ENCODE data around the gene CCL17. TPM values are rescaled to one million over a fixed set of nuclear protein-coding genes. Genes with fewer than 3 reads are reported as not detected.

CCL17 gene
- polyA plus RNA-seq (2011; rRNA removed): not detected in 2 replicates
- not detected in 2 replicates for polyA minus RNA-seq (2011; rRNA and poly(A)+ RNA removed)

DNA sequence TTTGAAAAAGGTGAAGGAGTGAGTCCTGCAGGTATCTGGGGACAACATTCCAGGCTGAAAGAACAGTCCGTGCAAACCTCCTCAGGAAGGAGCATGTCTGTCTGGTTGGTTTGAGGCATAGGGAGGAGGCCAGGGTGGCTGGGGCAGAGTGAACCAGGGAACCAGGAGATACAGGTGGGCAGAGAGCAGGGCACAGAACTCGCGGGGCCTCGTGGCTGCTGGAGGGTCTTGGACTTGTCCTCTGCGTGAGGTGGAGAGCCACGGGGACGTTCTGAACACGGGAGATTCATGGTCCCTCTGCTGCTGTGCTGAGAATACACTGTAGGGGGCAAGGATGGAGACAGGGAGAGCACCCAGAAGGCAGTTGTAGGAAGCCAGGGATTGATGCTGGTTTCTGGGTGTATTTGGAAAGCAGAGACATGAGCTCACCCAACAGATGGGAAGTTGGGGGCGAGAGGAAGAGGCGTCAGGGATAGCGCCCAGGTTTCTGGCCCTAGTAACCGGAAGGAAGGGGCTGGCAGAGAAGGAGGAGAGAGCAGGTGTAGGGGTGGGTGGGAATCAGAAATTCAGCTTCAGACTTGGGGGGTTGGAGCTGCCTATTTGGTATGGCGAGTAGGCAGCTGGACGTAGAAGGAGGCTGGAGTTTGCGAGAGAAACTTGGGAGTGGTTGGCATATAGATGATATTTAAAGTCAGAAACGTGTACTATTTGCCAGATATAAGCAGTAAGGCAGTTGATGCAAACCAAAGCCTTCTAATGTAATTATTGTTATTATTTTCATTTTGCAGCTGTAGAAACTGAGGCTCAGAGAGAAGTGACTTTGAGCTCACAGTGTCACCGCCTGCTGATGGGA is at the start of gene CCL17:
Gene CCL17 (plus strand): TSS at position 803 of the 853 bp plus-strand sequence. CDS start 9,166 bp downstream, outside the sequence.
- TF ChIP-seq, protein P1, sequence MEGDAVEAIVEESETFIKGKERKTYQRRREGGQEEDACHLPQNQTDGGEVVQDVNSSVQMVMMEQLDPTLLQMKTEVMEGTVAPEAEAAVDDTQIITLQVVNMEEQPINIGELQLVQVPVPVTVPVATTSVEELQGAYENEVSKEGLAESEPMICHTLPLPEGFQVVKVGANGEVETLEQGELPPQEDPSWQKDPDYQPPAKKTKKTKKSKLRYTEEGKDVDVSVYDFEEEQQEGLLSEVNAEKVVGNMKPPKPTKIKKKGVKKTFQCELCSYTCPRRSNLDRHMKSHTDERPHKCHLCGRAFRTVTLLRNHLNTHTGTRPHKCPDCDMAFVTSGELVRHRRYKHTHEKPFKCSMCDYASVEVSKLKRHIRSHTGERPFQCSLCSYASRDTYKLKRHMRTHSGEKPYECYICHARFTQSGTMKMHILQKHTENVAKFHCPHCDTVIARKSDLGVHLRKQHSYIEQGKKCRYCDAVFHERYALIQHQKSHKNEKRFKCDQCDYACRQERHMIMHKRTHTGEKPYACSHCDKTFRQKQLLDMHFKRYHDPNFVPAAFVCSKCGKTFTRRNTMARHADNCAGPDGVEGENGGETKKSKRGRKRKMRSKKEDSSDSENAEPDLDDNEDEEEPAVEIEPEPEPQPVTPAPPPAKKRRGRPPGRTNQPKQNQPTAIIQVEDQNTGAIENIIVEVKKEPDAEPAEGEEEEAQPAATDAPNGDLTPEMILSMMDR (IDR thresholded peaks at IDR 0.05; ENCODE audit: low read depth, low read length): no peak
- POLR2A ChIA-PET: interaction anchor here (0.6 kb wide), 1 partner anchor 83 kb away, joined by 4 read pairs; no protein-coding TSS in a partner anchor
- Histone ChIP-seq H3K27ac (ENCODE audit: low read depth, low read length) (no peak within 1 kb of the TSS), H3K4me3 (ENCODE audit: low read depth, low read length) (no peak within 1 kb of the TSS), H3K27me3 (ENCODE audit: control insufficient read depth, insufficient read depth, low read length) (peaks cover 48% of the 10 kb centered on the region), H3K9me3 (ENCODE audit: control insufficient read depth, insufficient read depth, low read length) (no peaks in the 10 kb centered on the region)
- no peak for DNase-seq (ENCODE audit: low read depth, low spot score)
- CTCF ChIA-PET: interaction anchor here (1.5 kb wide), 1 partner anchor 14 kb away, joined by 13 read pairs; no protein-coding TSS in a partner anchor

DNA sequence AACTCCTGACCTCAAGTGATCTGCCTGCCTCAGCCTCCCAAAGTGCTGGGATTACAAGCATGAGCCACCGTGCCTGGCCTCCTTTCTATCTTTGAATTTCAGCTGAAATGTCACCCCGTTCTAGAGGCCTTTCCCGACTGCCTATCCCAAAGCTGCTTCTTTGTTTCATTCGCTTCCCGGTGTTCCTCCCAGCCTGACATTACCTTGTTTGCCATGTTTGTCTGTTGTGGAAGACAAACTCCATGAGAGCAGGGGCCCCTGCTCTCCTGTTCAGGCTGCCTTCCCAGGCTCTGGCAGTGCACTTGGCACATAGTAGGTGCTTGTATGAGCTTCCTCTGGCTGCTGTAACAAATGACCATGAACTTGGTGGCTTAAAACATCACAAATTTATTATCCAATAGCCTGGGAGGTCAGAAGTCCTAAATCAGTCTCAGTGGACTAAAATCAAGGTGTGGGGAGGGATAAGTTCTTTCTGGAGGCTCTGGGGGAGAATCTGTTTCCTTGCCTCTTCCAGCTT is 48.6 kb upstream of the CCL17 start:
- TF ChIP-seq, protein P1 (IDR thresholded peaks at IDR 0.05; ENCODE audit: low read depth, low read length): no peak
- no peak for DNase-seq (ENCODE audit: low read depth, low spot score)
- Histone ChIP-seq H3K4me3 (ENCODE audit: low read depth, low read length) (no peak overlapping the region), H3K9me3 (ENCODE audit: control insufficient read depth, insufficient read depth, low read length) (no peaks in the 10 kb centered on the region), H3K27ac (ENCODE audit: low read depth, low read length) (no peak overlapping the region), H3K27me3 (ENCODE audit: control insufficient read depth, insufficient read depth, low read length) (peaks cover 55% of the 10 kb centered on the region)
- POLR2A ChIA-PET: no interaction called here
- CTCF ChIA-PET: no interaction called here

DNA sequence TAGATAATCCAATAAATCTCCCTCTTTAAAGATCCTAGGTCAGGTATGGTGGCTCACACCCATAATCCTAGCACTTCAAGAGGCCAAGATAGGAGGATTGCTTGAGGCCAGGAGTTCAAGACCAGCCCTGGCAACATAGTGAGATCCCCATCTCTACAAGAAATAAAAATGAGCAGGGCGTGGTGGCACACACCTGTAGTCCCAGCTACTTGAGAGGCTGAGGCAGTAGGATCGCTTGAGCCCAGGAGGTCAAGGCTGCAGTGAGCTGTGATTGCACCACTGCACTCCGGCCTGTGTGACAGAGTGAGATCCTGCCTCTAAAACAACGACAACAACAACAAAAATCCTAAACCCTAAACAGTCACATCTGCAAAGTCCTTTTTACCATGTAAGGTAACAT is 48.0 kb upstream of the CCL17 start:
- Histone ChIP-seq H3K27me3 (ENCODE audit: control insufficient read depth, insufficient read depth, low read length) (peaks cover 57% of the 10 kb centered on the region), H3K27ac (ENCODE audit: low read depth, low read length) (no peak overlapping the region), H3K9me3 (ENCODE audit: control insufficient read depth, insufficient read depth, low read length) (no peaks in the 10 kb centered on the region), H3K4me3 (ENCODE audit: low read depth, low read length) (no peak overlapping the region)
- no peak for DNase-seq (ENCODE audit: low read depth, low spot score)
- ChIA-PET POLR2A (no interaction called here), CTCF (no interaction called here)
- TF ChIP-seq, protein P1 (IDR thresholded peaks at IDR 0.05; ENCODE audit: low read depth, low read length): no peak

DNA sequence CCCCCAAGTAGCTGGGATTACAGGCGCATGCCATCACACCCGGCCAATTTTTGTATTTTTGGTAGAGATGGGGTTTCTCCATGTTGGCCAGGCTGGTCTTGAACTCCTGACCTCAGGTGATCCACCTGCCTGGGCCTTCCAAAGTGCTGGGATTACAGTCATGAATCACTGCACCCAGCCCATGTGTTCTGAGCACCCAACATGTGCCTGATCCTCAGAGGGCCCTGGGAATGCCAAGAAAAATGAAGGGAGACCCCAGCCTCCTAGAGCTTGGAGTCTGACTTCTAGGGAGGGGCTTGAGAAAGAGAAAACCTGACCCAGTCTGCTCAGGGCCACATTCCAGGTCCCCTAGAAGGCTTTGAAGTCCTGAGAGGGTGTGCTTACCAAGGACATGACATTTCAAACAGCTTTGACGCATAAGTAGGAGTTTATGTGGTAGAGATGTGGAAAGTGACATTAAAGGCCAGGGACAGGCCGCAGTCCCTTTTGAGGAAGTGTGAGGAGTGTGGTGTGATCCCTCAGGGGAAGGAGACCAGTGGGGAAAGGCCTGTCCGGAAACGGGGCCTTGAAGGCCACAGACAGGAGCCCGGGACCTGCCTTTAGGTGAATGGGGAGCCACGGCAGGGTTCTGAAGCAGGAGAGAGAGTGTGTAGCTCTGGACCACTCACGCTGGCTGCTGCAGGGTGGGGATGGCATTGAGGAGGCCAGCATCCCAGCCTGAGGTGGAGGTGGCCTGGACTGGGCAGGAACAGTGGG is 47.1 kb upstream of the CCL17 start:
- H3K27ac ChIP-seq (ENCODE audit: low read depth, low read length): no peak overlapping the region
- POLR2A ChIA-PET: no interaction called here
- TF ChIP-seq, protein P1 (IDR thresholded peaks at IDR 0.05; ENCODE audit: low read depth, low read length): no peak
- no peak for DNase-seq (ENCODE audit: low read depth, low spot score)
- no peaks in the 10 kb centered on the region for H3K9me3 ChIP-seq (ENCODE audit: control insufficient read depth, insufficient read depth, low read length)
- peaks cover 56% of the 10 kb centered on the region for H3K27me3 ChIP-seq (ENCODE audit: control insufficient read depth, insufficient read depth, low read length)
- CTCF ChIA-PET: interaction anchor here (0.7 kb wide), 1 partner anchor 200 kb away, joined by 3 read pairs; no protein-coding TSS in a partner anchor
- H3K4me3 ChIP-seq (ENCODE audit: low read depth, low read length): no peak overlapping the region

Data from AG04450 (cell line).